Measurements from ENCODE around the gene QPRT.
A peak's percentile ranks its signal among the peaks of the same experiment; 100 is the strongest.
"Not testable (repeated sequence)": the region's sequence is repeated elsewhere in the genome, so short reads cannot be mapped to it uniquely, and the experiment has no call there.

QPRT gene

DNA sequence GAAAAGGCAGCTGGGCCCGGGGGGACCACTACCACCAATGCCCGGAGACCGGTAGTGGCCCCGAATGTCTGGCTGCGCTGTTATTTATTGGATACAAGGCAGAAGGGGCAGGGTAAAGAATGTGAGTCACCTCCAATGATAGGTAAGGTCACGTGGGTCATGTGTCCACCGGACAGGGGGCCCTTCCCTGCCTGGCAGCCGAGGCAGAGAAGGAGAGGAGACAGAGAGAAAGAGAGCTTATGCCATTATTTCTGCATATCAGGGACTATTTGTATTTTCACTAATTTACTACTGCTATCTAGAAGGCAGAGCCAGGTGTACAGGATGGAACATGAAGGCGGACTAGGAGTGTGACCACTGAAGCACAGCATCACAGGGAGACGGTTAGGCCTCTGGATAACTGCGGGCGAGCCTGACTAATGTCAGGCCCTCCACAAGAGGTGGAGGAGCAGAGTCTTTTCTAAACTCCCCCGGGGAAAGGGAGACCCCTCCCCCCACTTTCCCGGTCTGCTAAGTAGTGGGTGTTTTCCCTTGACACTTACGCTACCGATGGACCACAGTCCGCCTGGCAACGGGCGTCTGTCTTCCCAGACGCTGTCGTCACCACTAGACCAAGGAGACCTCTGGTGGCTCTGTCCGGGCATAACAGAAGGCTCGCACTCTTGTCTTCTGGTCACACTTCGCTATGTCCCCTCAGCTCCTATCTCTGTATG, 42.3 kb downstream of the QPRT start:
- DNase-seq: peak; percentile 51

DNA sequence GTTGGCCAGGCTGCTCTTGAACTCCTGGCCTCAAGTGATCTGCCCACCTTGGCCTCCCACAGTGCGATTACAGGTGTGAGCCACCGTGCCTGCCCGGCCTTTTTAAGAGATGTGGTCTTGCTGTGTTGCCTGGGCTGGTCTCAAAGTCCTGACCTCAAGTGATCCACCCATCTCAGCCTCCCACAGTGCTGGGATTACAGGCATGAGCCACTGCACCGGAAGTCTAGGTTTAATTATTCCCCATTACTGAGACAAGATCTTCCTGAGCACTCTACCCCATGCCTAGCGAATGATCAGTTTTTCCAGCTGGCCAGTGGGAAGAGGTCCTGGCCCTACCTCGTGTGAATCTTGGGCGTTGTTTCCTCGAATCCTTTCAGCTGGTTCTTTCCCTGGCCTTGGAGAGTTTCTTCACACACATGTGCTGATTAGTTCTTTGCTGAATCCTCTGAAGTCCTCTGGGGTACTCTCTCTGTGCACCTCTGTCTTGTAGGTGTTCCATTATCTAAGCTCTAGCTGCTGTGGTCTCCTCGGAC, 47.9 kb downstream of the QPRT start:
- no peak for DNase-seq

DNA sequence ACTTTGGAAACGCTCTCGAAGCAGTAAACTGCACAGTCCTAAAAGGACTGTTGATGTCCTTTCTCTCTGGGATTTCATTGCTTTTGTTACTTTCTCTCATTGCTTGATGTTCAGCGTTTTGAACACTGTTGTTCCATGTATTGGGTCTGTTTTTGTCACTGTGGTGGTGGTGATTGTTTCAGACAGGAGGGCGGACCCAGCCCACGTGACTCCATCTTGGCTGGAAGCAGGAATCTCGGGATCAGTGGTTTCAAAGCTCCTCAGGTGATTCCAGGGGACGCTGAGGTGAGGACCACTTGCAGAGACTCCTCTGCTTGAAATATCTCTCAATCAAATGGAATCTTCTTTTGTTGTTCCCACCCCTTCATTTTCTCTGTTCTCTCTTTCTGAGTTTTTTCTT, 48.5 kb downstream of the QPRT start:
- no peak for DNase-seq

DNA sequence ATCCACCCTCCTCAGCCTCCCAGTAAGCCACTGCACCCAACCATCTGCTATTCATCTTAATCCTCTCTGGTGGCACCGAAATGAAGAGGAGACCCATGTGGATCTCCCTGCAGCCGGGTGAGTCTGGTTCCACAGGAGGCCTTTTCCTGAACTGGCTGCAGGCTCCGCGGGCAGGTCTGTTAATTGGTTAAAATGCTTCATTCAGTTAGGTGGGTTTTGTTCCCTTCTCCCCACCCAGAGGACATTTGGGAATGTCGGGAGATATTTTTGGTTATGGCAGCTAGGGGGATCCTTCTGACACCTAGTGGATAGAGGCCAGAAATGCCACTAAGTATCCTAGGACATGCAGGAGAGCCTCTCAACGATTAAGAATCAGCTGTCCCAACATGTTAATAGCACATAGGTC, 50.1 kb downstream of the QPRT start:
- peak; percentile 59 for DNase-seq

DNA sequence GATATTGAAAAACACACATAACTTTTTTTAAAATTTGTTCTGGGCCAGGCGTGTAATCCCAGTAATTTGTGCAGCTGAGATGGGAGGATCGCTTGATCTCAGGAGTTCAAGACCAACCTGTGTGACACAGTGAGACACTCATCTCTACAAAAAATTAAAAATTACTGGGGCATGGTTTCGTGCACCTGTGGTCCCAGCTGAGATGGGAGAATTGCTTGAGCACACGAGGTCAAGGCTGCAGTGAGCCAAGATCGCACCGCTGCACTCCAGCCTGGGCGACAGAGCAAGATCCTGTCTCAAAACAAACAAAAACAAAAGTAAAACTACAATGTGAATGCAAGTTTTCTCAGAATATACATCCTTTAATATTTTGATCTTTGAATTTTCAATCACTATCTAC, 51.7 kb downstream of the QPRT start:
- DNase-seq: no peak

DNA sequence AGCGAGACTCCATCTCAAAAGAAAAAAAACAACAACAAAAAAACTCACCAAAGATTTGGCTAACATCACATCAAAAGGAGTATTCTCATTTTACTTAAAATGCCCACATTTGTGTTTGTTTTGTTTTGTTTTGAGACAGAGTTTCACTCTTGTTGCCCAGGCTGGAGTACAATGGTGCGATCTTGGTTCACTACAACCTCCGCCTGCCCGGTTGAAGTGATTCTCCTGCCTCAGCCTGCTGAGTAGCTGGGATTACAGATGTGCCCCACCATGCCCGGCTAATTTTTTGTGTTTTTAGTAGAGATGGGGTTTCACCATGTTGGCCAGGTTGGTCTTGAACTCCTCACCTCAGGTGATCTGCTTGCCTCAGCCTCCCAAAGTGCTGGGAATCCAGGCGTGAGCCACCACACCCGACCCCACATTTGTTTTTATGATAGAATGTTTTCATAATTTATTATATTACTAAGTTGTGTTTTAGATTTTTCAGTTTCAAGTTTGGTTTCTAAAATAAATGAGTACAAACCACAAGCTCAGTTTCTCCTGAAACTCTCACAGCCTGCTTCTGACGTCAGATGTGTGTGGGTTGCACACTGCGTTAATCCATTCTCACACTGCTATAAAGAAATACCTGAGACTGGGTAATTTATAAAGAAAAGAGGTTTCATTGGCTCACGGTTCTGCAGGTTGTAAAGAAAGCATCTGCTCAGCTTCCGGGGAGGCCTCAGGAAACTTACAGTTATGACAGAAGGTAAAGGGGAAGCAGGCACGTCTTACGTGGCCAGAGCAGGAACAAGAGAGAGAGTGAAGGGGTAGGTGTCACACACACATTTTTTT, 53.0 kb downstream of the QPRT start:
- DNase-seq: not testable (repeated sequence)

DNA sequence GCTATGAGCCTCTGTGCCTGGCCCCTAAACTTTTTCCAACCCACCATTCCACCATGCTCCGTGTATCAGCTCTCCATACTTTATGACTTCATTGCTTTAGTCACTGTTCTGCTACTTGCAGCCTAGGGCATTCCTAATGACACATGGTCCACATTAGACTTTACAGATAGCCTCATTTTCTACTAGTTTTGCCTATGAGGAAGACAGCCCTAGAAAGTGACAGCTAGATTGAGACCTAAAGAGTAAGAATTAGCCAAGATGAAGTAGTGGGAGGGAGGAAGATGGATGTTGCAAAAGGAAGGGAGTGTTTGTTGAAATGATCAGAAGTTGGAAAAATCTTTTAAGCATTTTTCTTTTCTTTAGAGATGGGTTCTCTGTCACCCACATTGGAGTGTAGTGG, 55.8 kb downstream of the QPRT start:
- no peak for DNase-seq

DNA sequence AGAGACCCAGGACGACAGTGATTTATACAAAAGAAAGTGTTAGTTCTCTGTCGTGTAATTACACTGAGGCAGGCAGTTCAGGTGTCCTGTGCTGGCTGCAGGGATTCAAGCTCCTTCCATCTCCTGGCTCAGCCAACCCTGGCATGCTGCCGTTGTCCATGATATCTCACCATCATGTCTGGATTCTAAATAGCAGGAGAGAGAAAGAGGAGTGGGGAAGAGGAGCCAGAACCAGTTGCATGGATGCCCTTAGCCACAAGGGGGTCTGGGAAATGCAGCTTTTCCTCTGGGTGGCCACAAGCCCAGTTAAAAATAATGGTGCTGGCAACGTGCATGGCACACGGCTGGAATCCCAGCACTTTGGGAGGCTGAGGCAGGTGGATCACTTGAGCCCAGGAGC, 57.1 kb downstream of the QPRT start:
- DNase-seq: no peak

DNA sequence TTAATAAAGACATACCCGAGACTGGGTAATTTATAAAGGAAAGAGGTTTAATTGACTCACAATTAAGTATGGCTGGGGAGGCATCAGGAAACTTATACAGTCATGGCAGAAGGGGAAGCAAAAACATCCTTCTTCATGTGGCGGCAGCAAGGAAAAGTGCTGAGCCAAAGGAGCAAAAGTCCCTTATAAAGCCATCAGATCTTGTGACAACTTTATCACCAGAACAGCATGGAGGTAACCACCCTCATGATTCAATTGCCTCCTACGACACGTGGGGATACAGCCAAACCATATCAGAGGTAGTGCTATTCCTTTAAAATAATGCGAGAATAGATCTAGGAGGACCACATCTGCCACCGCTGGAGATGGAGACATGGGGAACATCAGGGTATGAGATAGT, 57.8 kb downstream of the QPRT start:
- no peak for DNase-seq

DNA sequence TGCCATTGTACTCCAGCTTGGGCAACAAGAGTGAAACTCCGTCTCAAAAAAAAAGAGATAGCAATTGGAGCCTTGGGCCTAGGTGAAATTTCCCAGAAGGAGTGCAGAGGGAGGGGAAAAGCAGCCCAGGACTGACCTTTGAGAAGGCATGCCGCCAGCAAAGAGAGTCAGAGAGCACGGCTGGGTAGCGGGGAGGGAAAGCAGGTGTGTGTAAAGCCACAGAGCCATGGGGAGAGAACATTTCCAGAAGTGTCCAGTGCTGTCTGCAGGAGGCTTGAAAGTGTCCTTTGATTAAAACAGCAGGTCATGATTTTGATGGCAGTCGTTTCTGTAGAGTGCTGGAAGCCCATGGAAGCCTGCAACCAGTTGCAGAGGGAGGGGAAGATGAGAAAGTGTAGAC, 58.7 kb downstream of the QPRT start:
- DNase-seq: no peak

DNA sequence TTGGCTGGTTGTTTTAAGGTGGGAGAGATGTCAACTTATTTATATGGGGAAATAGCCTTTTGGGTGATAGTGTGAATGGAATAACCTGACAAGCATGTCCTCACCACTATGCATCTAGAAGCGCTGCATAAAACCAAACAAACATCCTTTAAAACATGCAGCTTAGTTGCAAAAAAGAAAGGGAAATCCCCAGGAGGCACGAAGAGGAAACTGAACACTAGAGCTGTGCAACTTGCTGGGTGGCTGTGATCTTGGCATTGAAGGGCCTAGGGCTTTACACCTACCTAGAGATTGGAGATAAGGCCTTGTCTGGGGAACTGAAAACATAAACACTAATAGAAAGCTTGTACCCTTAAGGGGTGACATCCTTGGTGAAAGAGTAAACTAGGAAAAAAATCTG, 59.5 kb downstream of the QPRT start:
- DNase-seq: no peak

DNA sequence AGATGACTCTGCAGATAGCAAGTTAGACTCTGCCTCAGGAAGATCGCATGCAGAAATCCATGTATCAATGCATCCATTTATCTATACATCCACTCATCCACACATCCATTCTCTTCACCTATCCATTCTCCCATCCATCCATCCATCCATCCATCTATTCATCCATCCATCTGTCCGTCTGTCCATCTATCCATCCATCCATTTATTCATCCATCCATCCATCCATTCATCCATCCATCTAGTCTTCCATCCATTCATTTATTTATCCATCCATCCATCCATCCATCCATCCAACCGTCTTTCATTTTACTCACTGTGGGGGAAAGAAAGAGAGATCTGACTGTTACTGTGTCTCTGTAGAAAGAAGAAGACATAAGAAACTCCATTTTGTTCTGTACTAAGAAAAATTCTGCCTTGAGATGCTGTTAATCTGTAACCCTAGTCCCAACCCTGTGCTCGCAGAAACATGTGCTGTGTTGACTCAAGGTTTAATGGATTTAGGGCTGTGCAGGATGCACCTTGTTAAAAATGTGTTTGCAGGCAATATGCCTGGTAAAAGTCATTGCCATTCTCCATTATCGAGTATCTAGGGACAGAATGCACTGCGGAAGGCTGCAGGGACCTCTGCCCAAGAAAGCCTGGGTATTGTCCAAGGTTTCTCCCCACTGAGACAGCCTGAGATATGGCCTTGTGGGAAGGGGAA, 61.1 kb downstream of the QPRT start:
- not testable (repeated sequence) for DNase-seq

DNA sequence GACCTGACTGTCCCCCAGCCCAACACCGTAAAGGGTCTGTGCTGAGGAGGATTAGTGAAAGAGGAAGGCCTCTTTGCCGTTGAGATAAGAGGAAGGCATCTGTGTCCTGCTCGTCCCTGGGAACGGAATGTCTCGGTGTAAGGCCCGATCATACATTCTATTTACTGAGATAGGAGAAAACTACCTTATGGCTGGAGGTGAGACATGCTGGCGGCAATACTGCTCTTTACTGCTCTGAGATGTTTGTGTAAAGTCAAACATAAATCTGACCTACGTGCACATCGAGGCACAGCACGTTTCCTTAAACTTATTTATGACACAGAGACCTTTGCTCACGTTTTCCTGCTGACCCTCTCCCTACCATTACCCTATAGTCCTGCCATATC, 61.6 kb downstream of the QPRT start:
- DNase-seq: not testable (repeated sequence)

DNA sequence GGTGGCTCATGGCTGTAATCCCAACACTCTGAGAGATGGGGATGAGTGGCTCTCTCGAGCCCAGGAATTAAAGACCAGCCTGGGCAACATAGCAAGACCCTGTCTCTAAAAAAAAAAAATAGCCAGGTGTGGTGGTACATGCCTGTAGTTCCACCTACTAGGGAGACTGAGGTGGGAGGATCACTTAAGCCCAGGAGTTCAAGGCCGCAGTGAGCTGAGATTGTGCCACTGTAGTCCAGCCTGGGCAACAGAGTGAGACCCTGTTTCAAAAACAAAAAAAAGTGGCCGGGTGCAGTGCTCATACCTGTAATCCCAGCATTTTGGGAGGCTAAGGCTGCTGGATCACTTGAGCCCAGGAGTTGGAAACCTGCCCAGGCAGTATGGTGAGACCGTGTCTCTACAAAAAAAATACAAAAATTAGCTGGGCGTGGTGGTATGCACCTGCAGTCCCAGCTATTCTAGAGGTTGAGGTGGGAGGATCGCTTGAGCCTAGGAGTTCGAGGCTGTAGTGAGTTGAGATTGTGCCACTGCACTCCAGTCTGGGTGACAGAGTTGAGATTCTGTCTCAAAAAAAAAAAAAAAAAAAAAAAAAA, 63.8 kb downstream of the QPRT start:
- DNase-seq: no peak

DNA sequence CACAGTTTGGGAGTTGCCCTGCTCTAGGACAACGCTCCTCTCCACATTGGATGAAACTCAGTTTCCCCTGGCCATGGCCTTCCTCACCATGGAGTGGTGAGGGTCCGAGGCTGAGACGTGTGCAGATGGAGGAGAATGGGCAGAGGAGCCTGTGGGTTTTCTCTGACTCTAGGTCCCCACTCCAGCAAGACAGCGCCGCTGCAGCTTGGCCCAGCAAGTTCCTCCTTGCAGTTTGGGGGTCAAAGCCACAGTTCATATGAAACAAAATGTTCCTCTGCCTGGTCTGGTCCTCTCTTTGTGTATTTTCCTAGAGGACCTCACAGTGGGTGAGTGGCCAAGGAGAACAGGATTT, 64.5 kb downstream of the QPRT start:
- DNase-seq: no peak

DNA sequence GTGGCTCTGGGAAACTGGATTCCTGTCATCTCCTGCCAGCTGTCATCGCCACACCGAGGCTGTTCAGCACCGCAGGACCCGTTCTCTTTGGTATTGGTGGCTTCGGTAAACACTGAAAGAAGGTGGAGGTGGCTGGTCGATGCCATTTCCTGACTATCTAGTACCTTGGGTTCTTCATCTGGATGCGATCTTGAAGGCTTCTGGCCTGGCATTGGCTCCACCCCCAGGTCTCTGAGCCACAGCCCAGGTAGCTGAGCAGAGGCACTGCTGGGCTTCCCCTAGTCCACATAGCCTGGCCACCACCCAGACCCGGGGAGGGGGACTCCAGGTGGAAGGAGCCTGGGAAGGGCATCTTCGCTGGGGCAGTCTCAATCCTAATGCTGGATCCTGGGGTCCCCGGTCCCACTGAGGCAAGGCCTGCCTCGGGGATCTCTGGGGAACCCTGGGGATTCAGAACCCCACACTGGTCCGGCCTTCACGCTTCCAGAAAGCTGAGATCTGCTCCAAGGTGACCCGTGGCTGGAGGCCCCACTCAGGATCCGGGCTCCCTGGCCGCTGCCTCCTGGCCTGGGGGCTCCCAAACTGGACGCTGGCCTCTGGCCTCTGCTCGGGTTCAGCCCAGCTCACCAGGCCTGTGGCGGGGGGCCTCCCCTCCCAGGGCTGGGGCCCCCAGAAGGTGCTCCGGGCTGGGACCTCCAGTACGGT, 65.0 kb downstream of the QPRT start:
- DNase-seq: no peak

DNA sequence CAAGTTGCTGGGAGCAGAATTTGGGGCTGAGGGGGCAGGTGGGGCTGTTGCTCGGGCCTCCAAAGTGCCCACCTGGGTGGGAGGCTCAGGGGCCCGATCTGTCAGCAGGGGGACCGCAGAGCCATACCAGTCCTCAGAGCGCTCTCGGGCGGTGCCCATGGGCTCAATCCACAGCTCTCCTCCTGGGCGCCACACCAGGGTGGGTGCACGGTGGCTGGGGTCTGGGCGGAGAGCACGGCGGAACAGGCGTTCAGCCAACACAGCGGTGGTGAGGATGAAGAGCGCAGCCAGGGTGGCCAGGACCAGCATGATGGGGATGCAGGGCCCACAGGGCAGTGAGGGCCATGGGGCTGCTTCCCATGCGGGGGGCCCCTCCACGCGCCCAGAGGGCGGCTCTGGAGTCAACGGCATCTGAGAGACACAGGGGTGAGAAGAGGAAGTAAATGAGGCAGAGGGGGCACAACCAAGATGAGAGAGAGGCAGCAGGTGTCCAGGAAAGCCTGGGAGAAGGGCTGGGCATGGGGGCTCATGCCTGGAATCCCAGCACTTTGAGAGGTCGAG, 65.6 kb downstream of the QPRT start:
- no peak for DNase-seq

DNA sequence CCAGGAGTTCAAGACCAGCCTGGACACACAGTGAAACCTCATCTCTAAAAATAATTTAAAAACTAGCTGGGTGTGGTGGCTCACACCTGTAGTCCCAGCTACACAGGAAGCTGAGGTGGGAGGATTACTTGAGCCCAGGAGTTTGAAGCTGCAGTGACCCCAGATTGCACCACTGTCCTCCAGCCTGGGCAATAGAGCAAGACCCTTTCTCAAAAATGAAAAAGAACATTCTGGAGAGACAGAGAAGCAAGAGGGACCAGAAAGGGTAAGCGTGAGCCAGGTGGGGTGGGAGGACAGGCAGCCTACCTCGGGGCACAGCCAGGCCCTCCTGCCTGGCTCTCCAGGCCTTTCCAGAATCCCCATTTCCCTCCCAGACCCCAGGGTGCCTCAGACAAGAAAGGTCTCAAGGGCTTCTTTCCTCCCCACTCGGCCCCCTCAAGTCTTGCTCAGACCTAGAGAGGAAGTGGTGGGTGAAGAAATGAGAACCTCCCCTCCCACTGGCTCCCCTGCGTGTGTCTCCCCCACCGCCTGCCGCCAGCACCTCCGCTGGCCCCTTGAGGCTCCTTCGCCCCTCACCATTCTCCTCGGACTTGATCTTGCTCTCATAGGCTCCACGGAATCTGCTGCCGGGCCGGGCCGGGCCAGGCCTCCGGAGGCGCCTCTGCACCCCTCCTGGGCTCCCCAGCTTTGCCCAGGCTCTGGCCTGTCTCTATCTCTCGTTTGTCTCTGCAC, 66.3 kb downstream of the QPRT start:
- no peak for DNase-seq

DNA sequence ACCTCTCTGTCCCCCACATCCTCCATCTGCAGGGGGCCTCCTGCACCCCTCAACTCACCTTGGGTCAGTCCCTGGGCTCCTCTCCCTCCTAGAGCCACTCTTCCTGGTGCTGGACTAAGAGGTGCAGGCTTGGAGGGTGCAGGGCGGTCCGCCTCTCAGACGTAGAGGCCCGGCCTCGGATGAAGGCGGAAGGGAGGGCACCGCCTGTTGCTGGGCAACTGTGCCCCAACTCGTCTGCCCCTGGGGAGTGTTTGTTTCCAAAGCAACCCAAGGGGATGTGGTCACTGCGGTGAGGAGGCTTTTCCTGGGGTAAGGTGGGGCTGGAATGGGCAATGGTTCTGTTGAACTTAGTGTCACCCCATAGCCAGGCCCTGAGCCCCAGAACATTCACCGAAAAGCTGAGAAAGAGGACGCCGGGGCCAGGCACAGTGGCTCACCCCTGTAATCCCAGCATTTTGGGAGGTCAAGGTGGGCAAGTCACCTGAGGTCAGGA, 66.9 kb downstream of the QPRT start, which contains the start of gene C16orf54:
Gene C16orf54, minus strand, starts transcription at position 138 of the 493 bp plus-strand sequence. CDS start 1,039 bp downstream, outside the sequence.
- no peak for DNase-seq

DNA sequence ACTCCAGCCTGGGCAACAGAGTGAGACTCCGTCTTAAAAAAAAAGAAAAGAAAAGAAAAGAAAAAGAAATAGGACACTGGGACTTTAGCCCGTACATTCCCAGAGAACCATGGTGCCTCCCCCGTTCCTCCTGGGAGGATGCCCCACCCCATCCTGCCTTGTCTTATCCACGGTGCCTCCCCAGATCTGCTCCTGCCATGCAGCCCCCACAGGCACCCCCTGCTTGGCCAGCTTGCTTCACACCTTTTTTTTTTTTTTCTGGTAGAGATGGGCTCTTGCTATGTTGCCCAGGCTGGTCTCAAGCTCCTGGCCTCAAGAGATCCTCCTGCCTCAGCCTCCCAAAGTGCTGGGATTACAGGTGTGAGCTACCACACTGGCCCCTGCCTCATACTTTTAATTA, 67.5 kb downstream of the QPRT start:
- not testable (repeated sequence) for DNase-seq
